HPDE6-E6E7 (cell line): ENCODE measurements around the gene PKIB.
"Not testable (repeated sequence)": the region's sequence is repeated elsewhere in the genome, so short reads cannot be mapped to it uniquely, and the experiment has no call there.

Source experiments
- DNase-seq: peaks from one replicate; pipeline ENCODE4 v3.0.0; 2011; ENCODE audit warnings: missing footprints; ENCODE audit errors: extremely low spot score

The PKIB gene

GRCh38 chr6:122620902-122621301 lies 10.7 kb downstream of the PKIB start:
- DNase-seq = peak; percentile 27

- DNase-seq = no peak
These were observed 11.4 kb downstream of the PKIB start for GRCh38 chr6:122621638-122622037.

- no peak for DNase-seq
These were observed 12.3 kb downstream of the PKIB start for GRCh38 chr6:122622479-122622878.

GRCh38 chr6:122623279-122623678 lies 13.1 kb downstream of the PKIB start:
- DNase-seq = no peak

GRCh38 chr6:122624853-122625252 lies 14.6 kb downstream of the PKIB start:
- no peak for DNase-seq

GRCh38 chr6:122628714-122629113 lies 18.5 kb downstream of the PKIB start:
- no peak for DNase-seq

GRCh38 chr6:122631571-122632249 lies 21.5 kb downstream of the PKIB start:
- no peak for DNase-seq

GRCh38 chr6:122640366-122640765 lies 30.2 kb downstream of the PKIB start:
- no peak for DNase-seq

GRCh38 chr6:122641819-122642218 lies 31.6 kb downstream of the PKIB start:
- no peak for DNase-seq

- DNase-seq = not testable (repeated sequence)
These were observed 32.4 kb downstream of the PKIB start for GRCh38 chr6:122642604-122643003.

GRCh38 chr6:122645256-122645655 lies 35.1 kb downstream of the PKIB start:
- no peak for DNase-seq

GRCh38 chr6:122647765-122648164 lies 37.6 kb downstream of the PKIB start:
- DNase-seq = no peak

- DNase-seq = no peak
These were observed 38.5 kb downstream of the PKIB start for GRCh38 chr6:122648726-122649125.

- DNase-seq = no peak
These were observed 39.5 kb downstream of the PKIB start for GRCh38 chr6:122649701-122650100.

- no peak for DNase-seq
These were observed 40.2 kb downstream of the PKIB start for GRCh38 chr6:122650403-122650802.

GRCh38 chr6:122651031-122651430 lies 40.8 kb downstream of the PKIB start:
- no peak for DNase-seq

GRCh38 chr6:122651604-122652003 lies 41.4 kb downstream of the PKIB start:
- DNase-seq = no peak

GRCh38 chr6:122652431-122652830 lies 42.2 kb downstream of the PKIB start:
- no peak for DNase-seq

GRCh38 chr6:122653094-122653493 lies 42.9 kb downstream of the PKIB start:
- peak; percentile 70 for DNase-seq

- no peak for DNase-seq
These were observed 43.8 kb downstream of the PKIB start for GRCh38 chr6:122654012-122654411.

GRCh38 chr6:122657601-122658000 lies 47.4 kb downstream of the PKIB start:
- no peak for DNase-seq

- no peak for DNase-seq
These were observed 50.1 kb downstream of the PKIB start for GRCh38 chr6:122660296-122660695.

- DNase-seq = no peak
These were observed 53.8 kb downstream of the PKIB start for GRCh38 chr6:122663981-122664380.

- no peak for DNase-seq
These were observed 55.7 kb downstream of the PKIB start for GRCh38 chr6:122665929-122666328.
